ENCODE results near the gene MTA1.

The MTA1 gene

GRCh38 chr14:105421723-105422615, 2.3 kb downstream of the MTA1 start:
- Histone ChIP-seq H2AK5ac (ENCODE audit: low read length) (no peak overlapping the region), H2BK12ac (ENCODE audit: low read length) (no peak overlapping the region), H3K9me3 (ENCODE audit: insufficient read depth, low read depth, low read length) (peaks cover 6% of the 10 kb centered on the region), H3K79me1 (ENCODE audit: low read length) (peaks cover 4% of the 10 kb centered on the region), H3K4me3 (ENCODE audit: low read depth, low read length) (no peak overlapping the region), H3K14ac (ENCODE audit: low read length) (no peak overlapping the region), H3K4ac (ENCODE audit: low read depth, low read length) (no peak overlapping the region), H2BK5ac (ENCODE audit: low read depth, low read length, poor library complexity) (no peak overlapping the region), H3K36me3 (ENCODE audit: control insufficient read depth in 1 of 2, insufficient read depth in 2 of 2, low read length in 2 of 2) (peaks cover 20 to 22% of the 10 kb centered on the region in 2 experiments), H3K4me1 (ENCODE audit: control insufficient read depth in 1 of 2, insufficient read depth in 2 of 2, low read length in 2 of 2) (peaks cover 18 to 25% of the 10 kb centered on the region in 2 experiments), H3K79me2 (ENCODE audit: control insufficient read depth, insufficient read depth, low read length, poor library complexity) (peaks cover 17% of the 10 kb centered on the region), H4K91ac (ENCODE audit: low read depth, low read length) (no peak overlapping the region), H3K4me2 (ENCODE audit: low read length) (no peak overlapping the region), H4K8ac (ENCODE audit: low read depth, low read length) (no peak overlapping the region), H4K12ac (ENCODE audit: low read depth, low read length) (no peak overlapping the region), H3K23ac (ENCODE audit: low read length) (no peak overlapping the region), H3K9ac (ENCODE audit: low read length) (no peak overlapping the region), H2BK120ac (ENCODE audit: insufficient read depth, low read length, poor library complexity) (no peak overlapping the region), H2AFZ (ENCODE audit: insufficient read depth, low read length, poor library complexity) (no peak overlapping the region), H3K18ac (ENCODE audit: low read length) (no peak overlapping the region), H3K27ac (ENCODE audit: low read depth, low read length) (no peak overlapping the region), H3K27me3 (ENCODE audit: insufficient read depth, low read length) (no peaks in the 10 kb centered on the region)
- DNase-seq = no peak
- no CpG with 5 or more reads among the region's 32 CpGs for whole genome bisulfite sequencing (ENCODE audit: extremely low coverage, insufficient coverage, insufficient read length)

- Histone ChIP-seq H3K79me1 (ENCODE audit: low read length) (peaks cover 4% of the 10 kb centered on the region), H2BK120ac (ENCODE audit: insufficient read depth, low read length, poor library complexity) (no peak overlapping the region), H2AK5ac (ENCODE audit: low read length) (no peak overlapping the region), H3K27ac (ENCODE audit: low read depth, low read length) (no peak overlapping the region), H4K91ac (ENCODE audit: low read depth, low read length) (no peak overlapping the region), H2AFZ (ENCODE audit: insufficient read depth, low read length, poor library complexity) (peak overlapping the region; percentile 17), H3K27me3 (ENCODE audit: insufficient read depth, low read length) (no peaks in the 10 kb centered on the region), H3K79me2 (ENCODE audit: control insufficient read depth, insufficient read depth, low read length, poor library complexity) (peaks cover 17% of the 10 kb centered on the region), H3K4ac (ENCODE audit: low read depth, low read length) (peak overlapping the region; percentile 43), H4K8ac (ENCODE audit: low read depth, low read length) (no peak overlapping the region), H4K12ac (ENCODE audit: low read depth, low read length) (no peak overlapping the region), H3K4me3 (ENCODE audit: low read depth, low read length) (no peak overlapping the region), H3K9ac (ENCODE audit: low read length) (no peak overlapping the region), H3K9me3 (ENCODE audit: insufficient read depth, low read depth, low read length) (peaks cover 9% of the 10 kb centered on the region), H3K14ac (ENCODE audit: low read length) (no peak overlapping the region), H3K36me3 (ENCODE audit: control insufficient read depth in 1 of 2, insufficient read depth in 2 of 2, low read length in 2 of 2) (peaks cover 21 to 25% of the 10 kb centered on the region in 2 experiments), H3K18ac (ENCODE audit: low read length) (no peak overlapping the region), H3K4me2 (ENCODE audit: low read length) (no peak overlapping the region), H2BK5ac (ENCODE audit: low read depth, low read length, poor library complexity) (no peak overlapping the region), H3K23ac (ENCODE audit: low read length) (no peak overlapping the region), H3K4me1 (ENCODE audit: control insufficient read depth in 1 of 2, insufficient read depth in 2 of 2, low read length in 2 of 2) (peaks cover 18 to 25% of the 10 kb centered on the region in 2 experiments), H2BK12ac (ENCODE audit: low read length) (no peak overlapping the region)
- DNase-seq = peak in 1 of 2 donors; percentile 61
- no CpG with 5 or more reads among the region's 21 CpGs for WGBS (ENCODE audit: extremely low coverage, insufficient coverage, insufficient read length)
Measured at GRCh38 chr14:105422695-105423487, 3.3 kb downstream of the MTA1 start.

- no peak for DNase-seq
- Histone ChIP-seq H2AK5ac (ENCODE audit: low read length) (no peak overlapping the region), H3K4me2 (ENCODE audit: low read length) (no peak overlapping the region), H3K79me1 (ENCODE audit: low read length) (peaks cover 4% of the 10 kb centered on the region), H3K14ac (ENCODE audit: low read length) (no peak overlapping the region), H3K9me3 (ENCODE audit: insufficient read depth, low read depth, low read length) (peaks cover 9% of the 10 kb centered on the region), H2AFZ (ENCODE audit: insufficient read depth, low read length, poor library complexity) (no peak overlapping the region), H3K4me3 (ENCODE audit: low read depth, low read length) (no peak overlapping the region), H3K27ac (ENCODE audit: low read depth, low read length) (no peak overlapping the region), H2BK12ac (ENCODE audit: low read length) (no peak overlapping the region), H4K8ac (ENCODE audit: low read depth, low read length) (no peak overlapping the region), H3K79me2 (ENCODE audit: control insufficient read depth, insufficient read depth, low read length, poor library complexity) (peaks cover 17% of the 10 kb centered on the region), H3K36me3 (ENCODE audit: control insufficient read depth in 1 of 2, insufficient read depth in 2 of 2, low read length in 2 of 2) (peaks cover 21 to 25% of the 10 kb centered on the region in 2 experiments), H3K4ac (ENCODE audit: low read depth, low read length) (peak overlapping the region; percentile 22), H2BK5ac (ENCODE audit: low read depth, low read length, poor library complexity) (no peak overlapping the region), H4K91ac (ENCODE audit: low read depth, low read length) (no peak overlapping the region), H3K18ac (ENCODE audit: low read length) (no peak overlapping the region), H3K23ac (ENCODE audit: low read length) (no peak overlapping the region), H2BK120ac (ENCODE audit: insufficient read depth, low read length, poor library complexity) (no peak overlapping the region), H4K12ac (ENCODE audit: low read depth, low read length) (no peak overlapping the region), H3K27me3 (ENCODE audit: insufficient read depth, low read length) (no peaks in the 10 kb centered on the region), H3K9ac (ENCODE audit: low read length) (no peak overlapping the region), H3K4me1 (ENCODE audit: control insufficient read depth in 1 of 2, insufficient read depth in 2 of 2, low read length in 2 of 2) (peaks cover 18 to 25% of the 10 kb centered on the region in 2 experiments)
- no CpG with 5 or more reads among the region's 21 CpGs for WGBS (ENCODE audit: extremely low coverage, insufficient coverage, insufficient read length)
Measured at GRCh38 chr14:105423488-105424195, 4.0 kb downstream of the MTA1 start.

- no peak overlapping the region for H2BK12ac ChIP-seq (ENCODE audit: low read length)
- H2AFZ ChIP-seq (ENCODE audit: insufficient read depth, low read length, poor library complexity) = no peak overlapping the region
- H3K14ac ChIP-seq (ENCODE audit: low read length) = no peak overlapping the region
- no peak overlapping the region for H3K18ac ChIP-seq (ENCODE audit: low read length)
- H3K4me1 ChIP-seq (ENCODE audit: control insufficient read depth in 1 of 2, insufficient read depth in 2 of 2, low read length in 2 of 2) = peaks cover 13 to 19% of the 10 kb centered on the region in 2 experiments
- H3K4me3 ChIP-seq (ENCODE audit: low read depth, low read length) = no peak overlapping the region
- no peak overlapping the region for H4K91ac ChIP-seq (ENCODE audit: low read depth, low read length)
- peaks cover 21 to 25% of the 10 kb centered on the region in 2 experiments for H3K36me3 ChIP-seq (ENCODE audit: control insufficient read depth in 1 of 2, insufficient read depth in 2 of 2, low read length in 2 of 2)
- peak overlapping the region; percentile 81 for H3K4ac ChIP-seq (ENCODE audit: low read depth, low read length)
- H3K4me2 ChIP-seq (ENCODE audit: low read length) = no peak overlapping the region
- H2AK5ac ChIP-seq (ENCODE audit: low read length) = no peak overlapping the region
- peaks cover 13% of the 10 kb centered on the region for H3K79me2 ChIP-seq (ENCODE audit: control insufficient read depth, insufficient read depth, low read length, poor library complexity)
- H4K8ac ChIP-seq (ENCODE audit: low read depth, low read length) = no peak overlapping the region
- no peak overlapping the region for H2BK5ac ChIP-seq (ENCODE audit: low read depth, low read length, poor library complexity)
- DNase-seq = no peak
- no peak overlapping the region for H3K9ac ChIP-seq (ENCODE audit: low read length)
- no peak overlapping the region for H4K12ac ChIP-seq (ENCODE audit: low read depth, low read length)
- no peak overlapping the region for H3K27ac ChIP-seq (ENCODE audit: low read depth, low read length)
- H3K9me3 ChIP-seq (ENCODE audit: insufficient read depth, low read depth, low read length) = peaks cover 8% of the 10 kb centered on the region
- no peaks in the 10 kb centered on the region for H3K79me1 ChIP-seq (ENCODE audit: low read length)
- no CpG with 5 or more reads among the region's 12 CpGs for WGBS (ENCODE audit: extremely low coverage, insufficient coverage, insufficient read length)
- H3K27me3 ChIP-seq (ENCODE audit: insufficient read depth, low read length) = no peaks in the 10 kb centered on the region
- no peak overlapping the region for H3K23ac ChIP-seq (ENCODE audit: low read length)
- no peak overlapping the region for H2BK120ac ChIP-seq (ENCODE audit: insufficient read depth, low read length, poor library complexity)
Measured at GRCh38 chr14:105424861-105425260, 5.2 kb downstream of the MTA1 start.

Measured in trophoblast cell (in vitro differentiated cells and primary cell).